Glutamatergic neuron (in vitro differentiated cells): ENCODE results near the gene TRIM24. TPM values are rescaled to one million over a fixed set of nuclear protein-coding genes. Genes with fewer than 3 reads are reported as not detected.

Experiments used
- DNase-seq: peaks from one replicate; pipeline ENCODE4 v3.0.0; 2022
- H3K27ac Mint-ChIP-seq: one replicate; pipeline ENCODE4 v1.8.0; 2020; ENCODE audit warnings: mild to moderate bottlenecking, mixed read lengths, inconsistent platforms; ENCODE audit not compliant: unreplicated experiment
- H3K27me3 Mint-ChIP-seq: one replicate; pipeline ENCODE4 v1.8.0; 2020; ENCODE audit warnings: mild to moderate bottlenecking, moderate library complexity, mixed read lengths, inconsistent platforms; ENCODE audit not compliant: unreplicated experiment
- H3K36me3 Mint-ChIP-seq: one replicate; pipeline ENCODE4 v1.8.0; 2020; ENCODE audit warnings: mild to moderate bottlenecking, mixed read lengths, inconsistent platforms; ENCODE audit not compliant: unreplicated experiment
- H3K4me1 Mint-ChIP-seq: one replicate; pipeline ENCODE4 v1.8.0; 2020; ENCODE audit warnings: mild to moderate bottlenecking, low read depth, mixed read lengths, inconsistent platforms; ENCODE audit not compliant: unreplicated experiment
- H3K4me3 Mint-ChIP-seq: one replicate; pipeline ENCODE4 v1.8.0; 2020; ENCODE audit warnings: mild to moderate bottlenecking, mixed read lengths, inconsistent platforms; ENCODE audit not compliant: unreplicated experiment
- H3K9me3 Mint-ChIP-seq: one replicate; pipeline ENCODE4 v1.8.0; 2020; ENCODE audit warnings: mild to moderate bottlenecking, moderate library complexity, mixed read lengths, inconsistent platforms; ENCODE audit not compliant: unreplicated experiment
- CTCF ChIP-seq: fragments of 200-600 bp; sonication (generic); IDR thresholded peaks from one replicate; pipeline ENCODE4 v1.5.0; 2021; ENCODE audit not compliant: partially characterized antibody, unreplicated experiment
- total RNA-seq: library from RNA; stranded (reverse); fragmentation: NEBNext Ultra II Directional; extraction: Animal tissue kit (Norgen Biotek cat#: 25700); gene quantifications from one replicate; pipeline ENCODE4 v1.2.1, GENCODE V29; 2021; ENCODE audit not compliant: unreplicated experiment

TRIM24 gene
- total RNA-seq, 1 donor from 2014 or later, result 85.6 TPM

- TF ChIP-seq CTCF, result no peak
- no peaks in the 10 kb centered on the region for H3K4me1 Mint-ChIP-seq
- H3K27ac Mint-ChIP-seq, result no peak overlapping the region
- peaks cover 8% of the 10 kb centered on the region for H3K27me3 Mint-ChIP-seq
- H3K9me3 Mint-ChIP-seq, result peaks cover 19% of the 10 kb centered on the region
- H3K4me3 Mint-ChIP-seq, result no peak overlapping the region
- H3K36me3 Mint-ChIP-seq, result peaks cover 37% of the 10 kb centered on the region
- no peak for DNase-seq
These were observed 105.5 kb downstream of the TRIM24 start for GRCh38 chr7:138565451-138566114.

GRCh38 chr7:138568655-138569054 lies 108.6 kb downstream of the TRIM24 start:
- Mint-ChIP-seq H3K27me3 (peaks cover 4% of the 10 kb centered on the region), H3K4me3 (no peak overlapping the region), H3K36me3 (peaks cover 25% of the 10 kb centered on the region), H3K9me3 (peaks cover 15% of the 10 kb centered on the region), H3K27ac (no peak overlapping the region), H3K4me1 (no peaks in the 10 kb centered on the region)
- DNase-seq, result no peak
- TF ChIP-seq CTCF, result no peak

- H3K27me3 Mint-ChIP-seq, result peaks cover 4% of the 10 kb centered on the region
- TF ChIP-seq CTCF, result no peak
- H3K4me3 Mint-ChIP-seq, result no peak overlapping the region
- no peak for DNase-seq
- peaks cover 8% of the 10 kb centered on the region for H3K9me3 Mint-ChIP-seq
- peaks cover 17% of the 10 kb centered on the region for H3K36me3 Mint-ChIP-seq
- no peaks in the 10 kb centered on the region for H3K4me1 Mint-ChIP-seq
- no peak overlapping the region for H3K27ac Mint-ChIP-seq
These were observed 109.4 kb downstream of the TRIM24 start for GRCh38 chr7:138569418-138569817.

GRCh38 chr7:138570715-138571114 lies 110.7 kb downstream of the TRIM24 start:
- no peak for TF ChIP-seq CTCF
- H3K4me3 Mint-ChIP-seq, result no peak overlapping the region
- H3K27me3 Mint-ChIP-seq, result peaks cover 2% of the 10 kb centered on the region
- DNase-seq, result no peak
- no peaks in the 10 kb centered on the region for H3K9me3 Mint-ChIP-seq
- no peaks in the 10 kb centered on the region for H3K4me1 Mint-ChIP-seq
- H3K27ac Mint-ChIP-seq, result no peak overlapping the region
- peaks cover 4% of the 10 kb centered on the region for H3K36me3 Mint-ChIP-seq

- no peak for TF ChIP-seq CTCF
- Mint-ChIP-seq H3K36me3 (no peaks in the 10 kb centered on the region), H3K4me1 (peaks cover 10% of the 10 kb centered on the region), H3K4me3 (no peak overlapping the region), H3K27ac (peak overlapping the region; percentile 25), H3K27me3 (peaks cover 2% of the 10 kb centered on the region), H3K9me3 (no peaks in the 10 kb centered on the region)
- DNase-seq, result no peak
These were observed 113.7 kb downstream of the TRIM24 start for GRCh38 chr7:138573741-138574140.
